SK-N-SH (cell line): ENCODE measurements around the gene CALCOCO1. TPM values are rescaled to one million over a fixed set of nuclear protein-coding genes. Genes with fewer than 3 reads are reported as not detected.

Experiments
- CTCF ChIA-PET: fragments of 300-600, 350-600 bp; formaldehyde crosslinking; extraction: SDS; loops from one replicate; lab custom pipeline; 2021; lab: Yijun Ruan, JAX
- POLR2A ChIA-PET: fragments of 350-600 bp; sonication (Branson Sonifier 250); formaldehyde crosslinking; extraction: SDS; loops from one replicate; lab custom pipeline; 2020; ENCODE audit warnings: antibody characterized with exemption, inconsistent platforms; lab: Yijun Ruan, JAX
- DNase-seq: peaks from one replicate; pipeline ENCODE4 v3.0.0; 2012
- H2AFZ ChIP-seq: fragments of 200-600 bp; sonication (generic); 2 replicates; pipeline ENCODE4 v1.8.1; 2016; ENCODE audit warnings: antibody characterized with exemption, mild to moderate bottlenecking, low read depth
- H3F3A ChIP-seq: fragments of 200-600 bp; sonication (generic); replicated peaks from 2 replicates; pipeline ENCODE3; 2016; ENCODE audit warnings: antibody characterized with exemption, mild to moderate bottlenecking; ENCODE audit not compliant: insufficient read depth
- H3K27ac ChIP-seq, 2 experiments: fragments of 200-500 bp in 1 of 2; fragments of 200-600 bp in 1 of 2; sonication (Bioruptor generic) in 1 of 2; sonication (generic), shearing (Covaris generic) in 1 of 2; 2 replicates each; pipeline versions ENCODE4 v1.5.1 to v1.6.1; 2014 to 2016; ENCODE audit warnings: low read depth in 2 of 2, inconsistent platforms in 1 of 2, low read length in 1 of 2, mild to moderate bottlenecking in 1 of 2, mixed read lengths in 1 of 2
- H3K27me3 ChIP-seq: fragments of 200-600 bp; sonication (generic), shearing (Covaris generic); 2 replicates; pipeline ENCODE4 v1.6.1; 2016; ENCODE audit warnings: mixed run types; ENCODE audit not compliant: insufficient read depth
- H3K36me3 ChIP-seq, 2 experiments: fragments of 200-500 bp in 1 of 2; fragments of 200-600 bp in 1 of 2; sonication (Bioruptor generic) in 1 of 2; sonication (generic) in 1 of 2; replicated peaks in 1 of 2; 2 replicates each; pipeline versions ENCODE3 to v1.5.1; 2014 to 2016; ENCODE audit warnings: low read length in 1 of 2, mild to moderate bottlenecking in 1 of 2; ENCODE audit not compliant: insufficient read depth in 2 of 2, control insufficient read depth in 1 of 2
- H3K4me1 ChIP-seq, 2 experiments: fragments of 200-500 bp in 1 of 2; fragments of 200-600 bp in 1 of 2; sonication (Bioruptor generic) in 1 of 2; sonication (generic), shearing (Covaris generic) in 1 of 2; 2 replicates each; pipeline versions ENCODE4 v1.5.1 to v1.6.1; 2014 to 2016; ENCODE audit warnings: low read depth in 1 of 2, low read length in 1 of 2, mixed run types in 1 of 2; ENCODE audit not compliant: insufficient read depth in 2 of 2, control insufficient read depth in 1 of 2
- H3K4me2 ChIP-seq: fragments of 200-600 bp; sonication (generic), shearing (Covaris generic); 2 replicates; pipeline ENCODE4 v1.6.1; 2017; ENCODE audit warnings: mixed run types
- H3K4me3 ChIP-seq, 2 experiments: fragments of 200-500 bp in 1 of 2; fragments of 200-600 bp in 1 of 2; sonication (Bioruptor generic) in 1 of 2; sonication (generic), shearing (Covaris generic) in 1 of 2; 2 replicates each; pipeline versions ENCODE4 v1.5.1 to v1.8.1; 2014 to 2016; ENCODE audit warnings: low read depth in 2 of 2, inconsistent platforms in 1 of 2, low read length in 1 of 2, mild to moderate bottlenecking in 1 of 2, mixed read lengths in 1 of 2, moderate library complexity in 1 of 2
- H3K79me2 ChIP-seq: fragments of 200-600 bp; sonication (generic); 2 replicates; pipeline ENCODE4 v1.8.1; 2017; ENCODE audit warnings: mild to moderate bottlenecking; ENCODE audit not compliant: insufficient read depth
- H3K9ac ChIP-seq: fragments of 200-600 bp; sonication (generic); 2 replicates; pipeline ENCODE4 v1.6.1; 2017; ENCODE audit warnings: mixed run types
- H3K9me2 ChIP-seq: fragments of 200-600 bp; sonication (generic); 2 replicates; pipeline ENCODE4 v1.6.1; 2017; ENCODE audit warnings: mixed run types
- H3K9me3 ChIP-seq: fragments of 200-600 bp; sonication (generic); 2 replicates; pipeline ENCODE4 v1.6.1; 2017; ENCODE audit warnings: mixed run types, mild to moderate bottlenecking, moderate library complexity
- H4K20me1 ChIP-seq: fragments of 200-600 bp; sonication (generic); 2 replicates; pipeline ENCODE4 v1.6.1; 2017; ENCODE audit warnings: mild to moderate bottlenecking, mixed run types; ENCODE audit not compliant: insufficient read depth
- CHD2 ChIP-seq: fragments of 150-350 bp; IDR thresholded peaks from 2 replicates; pipeline ENCODE4 v1.6.1; 2018; ENCODE audit warnings: low read length; ENCODE audit not compliant: partially characterized antibody
- EP300 ChIP-seq, 2 experiments: IDR thresholded peaks; 2 replicates each; pipeline versions ENCODE4 v1.4.0 to v1.6.1; 2012; ENCODE audit warnings: borderline replicate concordance in 1 of 2, low read depth in 1 of 2, low read length in 1 of 2
- EZH2phosphoT487 ChIP-seq: fragments of 200-600 bp; sonication (generic); IDR thresholded peaks from 2 replicates; pipeline ENCODE4 v1.6.1; 2017; ENCODE audit warnings: low read depth, mixed run types, mild to moderate bottlenecking, antibody characterized with exemption, moderate library complexity, borderline replicate concordance
- FOXJ3 ChIP-seq: sonication (generic); formaldehyde crosslinking; IDR thresholded peaks from 2 replicates; pipeline ENCODE4 v1.5.1; 2020; ENCODE audit warnings: mild to moderate bottlenecking, missing genetic modification reagents
- MEF2A ChIP-seq: IDR thresholded peaks from 2 replicates; pipeline ENCODE4 v1.4.0; 2012; ENCODE audit warnings: low read depth, borderline replicate concordance
- NFIC ChIP-seq: IDR thresholded peaks from 2 replicates; pipeline ENCODE4 v1.4.0; 2012; ENCODE audit warnings: borderline replicate concordance
- POLR2AphosphoS5 ChIP-seq: IDR thresholded peaks from 2 replicates; pipeline ENCODE4 v1.6.1; 2012; ENCODE audit warnings: low read depth, low read length
- RAD21 ChIP-seq: IDR thresholded peaks from 2 replicates; pipeline ENCODE4 v1.6.1; 2012; ENCODE audit warnings: mild to moderate bottlenecking, low read length
- RCOR1 ChIP-seq: fragments of 150-350 bp; IDR thresholded peaks from 2 replicates; pipeline ENCODE4 v1.6.1; 2017; ENCODE audit warnings: antibody characterized with exemption, low read length
- RFX5 ChIP-seq: IDR thresholded peaks from 2 replicates; pipeline ENCODE4 v1.6.1; 2012; ENCODE audit warnings: mild to moderate bottlenecking, improper control_type of control experiment, low read length
- SIN3A ChIP-seq: IDR thresholded peaks from 2 replicates; pipeline ENCODE4 v1.6.1; 2012; ENCODE audit warnings: low read depth, mild to moderate bottlenecking, low read length, moderate library complexity, borderline replicate concordance
- SMC3 ChIP-seq: IDR thresholded peaks from 2 replicates; pipeline ENCODE4 v1.6.1; 2012; ENCODE audit warnings: low read depth, low read length, improper control_type of control experiment
- TCF12 ChIP-seq: IDR thresholded peaks from 2 replicates; pipeline ENCODE4 v1.4.0; 2012
- YY1 ChIP-seq: IDR thresholded peaks from 2 replicates; pipeline ENCODE4 v1.4.0; 2012; ENCODE audit warnings: low read depth, mild to moderate bottlenecking
- ZBTB33 ChIP-seq: IDR thresholded peaks from 2 replicates; pipeline ENCODE4 v1.4.0; 2012; ENCODE audit warnings: low read depth, borderline replicate concordance
- polyA plus RNA-seq, 3 experiments: library from polyadenylated mRNA; depleted of rRNA; stranded (reverse); fragments of >200 nt; gene quantifications; 2 replicates each; pipeline ENCODE4 v1.2.3, GENCODE V29; 2012
- TF ChIP-seq, protein P1 (sequence below): IDR thresholded peaks from 2 replicates; pipeline ENCODE4 v1.6.1; 2012; ENCODE audit warnings: mild to moderate bottlenecking, low read depth, low read length, moderate library complexity
- TF ChIP-seq, protein P2 (sequence below): IDR thresholded peaks from 2 replicates; pipeline ENCODE4; 2012

CALCOCO1 gene
- polyA plus RNA-seq, 1 of the 3 experiments (the other 2 are of a cell fraction), result 72.1 TPM

DNA sequence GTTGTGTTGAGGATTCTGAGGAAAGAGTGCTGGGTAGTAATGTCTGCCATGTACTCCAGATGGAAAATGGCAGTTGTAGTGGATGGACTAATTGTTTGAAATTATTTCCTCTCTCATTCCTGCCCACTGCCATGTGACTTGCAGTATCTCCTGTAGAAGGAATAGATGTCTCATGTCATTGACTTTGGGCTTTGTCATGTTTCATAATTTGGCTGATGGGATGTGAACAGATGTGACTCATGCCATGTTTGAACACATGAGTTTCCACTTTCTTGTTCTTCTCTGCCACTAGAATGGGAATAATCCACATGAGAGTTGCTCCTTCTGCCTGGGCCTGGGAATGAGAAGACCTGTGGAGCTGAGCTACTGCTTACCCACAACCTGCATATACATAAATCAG is 2.4 kb upstream of the CALCOCO1 start:
- ChIA-PET POLR2A (no interaction called here), CTCF (interaction anchor here (1.9 to 19.3 kb wide), 3 partner anchors 13 to 27 kb away, joined by 7 to 356 read pairs (median 61); no protein-coding TSS in a partner anchor)
- peaks cover 5 to 12% of the 10 kb centered on the region in 2 experiments; a peak in 3 of 4 replicates for H3K4me1 ChIP-seq
- no peak overlapping the region for H3K27ac ChIP-seq
- TF ChIP-seq RCOR1 (no peak), SMC3 (no peak), RAD21 (no peak), FOXJ3 (CRISPR knock-in tag) (no peak), EP300 (IDR thresholded peaks at IDR 0.05; ENCODE audit: borderline replicate concordance in 1 of 2, low read depth in 1 of 2, low read length in 1 of 2) (no peak), POLR2AphosphoS5 (no peak), TCF12 (no peak), RFX5 (no peak), SIN3A (no peak), NFIC (no peak), ZBTB33 (no peak), MEF2A (no peak), EZH2phosphoT487 (no peak), CHD2 (no peak), YY1 (no peak)
- TF ChIP-seq, protein P1, sequence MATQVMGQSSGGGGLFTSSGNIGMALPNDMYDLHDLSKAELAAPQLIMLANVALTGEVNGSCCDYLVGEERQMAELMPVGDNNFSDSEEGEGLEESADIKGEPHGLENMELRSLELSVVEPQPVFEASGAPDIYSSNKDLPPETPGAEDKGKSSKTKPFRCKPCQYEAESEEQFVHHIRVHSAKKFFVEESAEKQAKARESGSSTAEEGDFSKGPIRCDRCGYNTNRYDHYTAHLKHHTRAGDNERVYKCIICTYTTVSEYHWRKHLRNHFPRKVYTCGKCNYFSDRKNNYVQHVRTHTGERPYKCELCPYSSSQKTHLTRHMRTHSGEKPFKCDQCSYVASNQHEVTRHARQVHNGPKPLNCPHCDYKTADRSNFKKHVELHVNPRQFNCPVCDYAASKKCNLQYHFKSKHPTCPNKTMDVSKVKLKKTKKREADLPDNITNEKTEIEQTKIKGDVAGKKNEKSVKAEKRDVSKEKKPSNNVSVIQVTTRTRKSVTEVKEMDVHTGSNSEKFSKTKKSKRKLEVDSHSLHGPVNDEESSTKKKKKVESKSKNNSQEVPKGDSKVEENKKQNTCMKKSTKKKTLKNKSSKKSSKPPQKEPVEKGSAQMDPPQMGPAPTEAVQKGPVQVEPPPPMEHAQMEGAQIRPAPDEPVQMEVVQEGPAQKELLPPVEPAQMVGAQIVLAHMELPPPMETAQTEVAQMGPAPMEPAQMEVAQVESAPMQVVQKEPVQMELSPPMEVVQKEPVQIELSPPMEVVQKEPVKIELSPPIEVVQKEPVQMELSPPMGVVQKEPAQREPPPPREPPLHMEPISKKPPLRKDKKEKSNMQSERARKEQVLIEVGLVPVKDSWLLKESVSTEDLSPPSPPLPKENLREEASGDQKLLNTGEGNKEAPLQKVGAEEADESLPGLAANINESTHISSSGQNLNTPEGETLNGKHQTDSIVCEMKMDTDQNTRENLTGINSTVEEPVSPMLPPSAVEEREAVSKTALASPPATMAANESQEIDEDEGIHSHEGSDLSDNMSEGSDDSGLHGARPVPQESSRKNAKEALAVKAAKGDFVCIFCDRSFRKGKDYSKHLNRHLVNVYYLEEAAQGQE, result no peak
- TF ChIP-seq, protein P2, sequence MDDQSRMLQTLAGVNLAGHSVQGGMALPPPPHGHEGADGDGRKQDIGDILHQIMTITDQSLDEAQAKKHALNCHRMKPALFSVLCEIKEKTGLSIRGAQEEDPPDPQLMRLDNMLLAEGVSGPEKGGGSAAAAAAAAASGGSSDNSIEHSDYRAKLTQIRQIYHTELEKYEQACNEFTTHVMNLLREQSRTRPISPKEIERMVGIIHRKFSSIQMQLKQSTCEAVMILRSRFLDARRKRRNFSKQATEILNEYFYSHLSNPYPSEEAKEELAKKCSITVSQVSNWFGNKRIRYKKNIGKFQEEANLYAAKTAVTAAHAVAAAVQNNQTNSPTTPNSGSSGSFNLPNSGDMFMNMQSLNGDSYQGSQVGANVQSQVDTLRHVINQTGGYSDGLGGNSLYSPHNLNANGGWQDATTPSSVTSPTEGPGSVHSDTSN, result no peak
- H3K79me2 ChIP-seq, result 0 out of 2 replicates have a peak, but pooled peaks cover 7% of the 10 kb centered on the region
- no peak overlapping the region for H2AFZ ChIP-seq
- peaks cover 6% of the 10 kb centered on the region; the same call in 1 of the 2 replicates for H3K27me3 ChIP-seq
- no peaks in the 10 kb centered on the region for H4K20me1 ChIP-seq
- H3K9me3 ChIP-seq, result no peaks in the 10 kb centered on the region
- H3K9ac ChIP-seq, result no peak overlapping the region
- no peak for DNase-seq
- peaks cover under 1 to 1% of the 10 kb centered on the region in 2 experiments for H3K36me3 ChIP-seq
- H3F3A ChIP-seq, result peaks cover 15% of the 10 kb centered on the region
- H3K4me2 ChIP-seq, result no peak overlapping the region
- H3K9me2 ChIP-seq, result no peaks in the 10 kb centered on the region
- H3K4me3 ChIP-seq, result no peak overlapping the region
